GM18909 (cell line): Measurements from ENCODE around the gene CORO7.
"Not testable (repeated sequence)": the region's sequence is repeated elsewhere in the genome, so short reads cannot be mapped to it uniquely, and the experiment has no call there.

Source experiments
- ATAC-seq: cut with Tn5 transposase; IDR thresholded peaks from one replicate; pipeline ENCODE4 v1.9.1; 2021; ENCODE audit warnings: mild to moderate bottlenecking; ENCODE audit not compliant: unreplicated experiment, poor library complexity

Gene CORO7

GRCh38 chr16:4358831-4359561 lies 57.4 kb downstream of the CORO7 start:
- no peak for ATAC-seq

- ATAC-seq: no peak
Observed at GRCh38 chr16:4358236-4358635, 58.2 kb downstream of the CORO7 start.

DNA sequence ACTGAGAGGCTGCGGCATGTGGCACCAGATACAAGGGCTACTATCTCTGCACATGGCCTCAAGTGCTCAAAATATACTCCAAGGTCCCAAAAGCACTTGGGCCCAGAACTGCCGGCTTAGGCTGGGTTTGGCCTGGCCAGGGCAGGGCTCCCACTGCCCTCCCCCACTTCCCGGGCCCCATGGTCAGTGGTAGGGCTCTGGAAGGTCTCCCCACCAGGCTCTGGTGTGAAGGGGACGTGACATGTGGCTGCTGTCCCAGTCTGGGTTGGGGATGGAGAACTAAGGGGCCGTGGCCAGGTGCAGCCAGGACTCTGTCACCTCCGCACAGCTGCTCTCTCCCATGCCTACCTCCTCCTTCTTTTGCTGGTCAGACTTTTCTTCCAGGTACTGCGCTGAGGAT lies 59.6 kb downstream of the CORO7 start:
- no peak for ATAC-seq

GRCh38 chr16:4354512-4355409 lies 61.6 kb downstream of the CORO7 start:
- no peak for ATAC-seq

DNA sequence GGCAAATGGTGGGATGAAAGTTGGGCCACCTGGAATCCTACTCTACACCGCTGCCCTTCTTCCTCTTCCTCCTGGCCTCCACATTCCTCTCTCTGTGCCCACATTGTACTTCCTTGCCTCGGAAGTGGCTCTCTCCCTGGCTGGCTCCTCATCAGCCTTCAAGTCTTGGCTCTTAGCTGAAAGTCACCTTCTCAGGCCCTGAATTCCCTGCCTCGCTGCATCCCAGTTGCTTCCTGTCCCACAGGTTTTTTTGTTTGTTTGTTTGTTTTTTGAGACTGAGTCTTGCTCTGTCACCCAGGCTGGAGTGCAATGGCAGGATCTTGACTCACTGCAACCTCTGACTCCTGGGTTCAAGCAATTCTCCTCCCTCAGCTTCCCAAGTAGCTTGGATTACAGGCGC lies 62.7 kb downstream of the CORO7 start:
- no peak for ATAC-seq

DNA sequence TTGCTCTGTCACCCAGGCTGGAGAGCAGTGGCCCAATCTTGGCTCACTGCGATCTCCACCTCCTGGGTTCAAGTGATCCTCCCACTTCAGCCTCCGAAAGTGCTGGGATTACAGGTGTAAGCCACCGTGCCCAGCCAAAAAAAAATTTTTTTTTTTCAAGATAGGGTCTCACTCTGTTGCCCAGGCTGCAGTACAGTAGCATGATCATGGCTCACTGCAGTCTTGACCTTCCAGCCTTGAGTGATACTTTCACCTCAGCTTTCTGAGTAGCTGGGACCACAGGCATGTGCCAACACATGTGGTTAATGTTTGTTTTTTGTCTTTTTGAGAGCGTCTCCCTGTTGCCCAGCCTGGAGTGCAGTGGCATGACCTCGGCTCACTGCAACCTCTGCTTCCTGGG lies 63.6 kb downstream of the CORO7 start:
- ATAC-seq: no peak

DNA sequence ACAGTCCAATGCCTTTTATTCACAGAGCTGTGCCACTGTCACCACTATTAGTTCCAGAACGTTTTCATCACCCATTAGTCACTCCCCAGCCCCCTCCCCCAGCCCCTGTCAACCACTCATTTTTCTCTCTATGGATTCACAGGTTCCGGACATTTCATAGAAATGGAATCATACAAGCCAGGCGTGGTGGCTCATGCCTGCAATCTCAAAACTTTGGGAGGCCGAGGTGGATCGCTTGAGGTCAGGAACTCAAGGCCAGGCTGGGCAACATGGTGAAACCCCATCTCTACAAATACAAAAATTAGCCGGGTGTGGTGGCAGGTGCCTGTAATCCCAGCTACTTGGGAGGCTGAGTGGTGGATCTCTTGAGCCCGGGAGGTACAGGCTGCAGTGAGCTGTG lies 64.5 kb downstream of the CORO7 start:
- no peak for ATAC-seq

DNA sequence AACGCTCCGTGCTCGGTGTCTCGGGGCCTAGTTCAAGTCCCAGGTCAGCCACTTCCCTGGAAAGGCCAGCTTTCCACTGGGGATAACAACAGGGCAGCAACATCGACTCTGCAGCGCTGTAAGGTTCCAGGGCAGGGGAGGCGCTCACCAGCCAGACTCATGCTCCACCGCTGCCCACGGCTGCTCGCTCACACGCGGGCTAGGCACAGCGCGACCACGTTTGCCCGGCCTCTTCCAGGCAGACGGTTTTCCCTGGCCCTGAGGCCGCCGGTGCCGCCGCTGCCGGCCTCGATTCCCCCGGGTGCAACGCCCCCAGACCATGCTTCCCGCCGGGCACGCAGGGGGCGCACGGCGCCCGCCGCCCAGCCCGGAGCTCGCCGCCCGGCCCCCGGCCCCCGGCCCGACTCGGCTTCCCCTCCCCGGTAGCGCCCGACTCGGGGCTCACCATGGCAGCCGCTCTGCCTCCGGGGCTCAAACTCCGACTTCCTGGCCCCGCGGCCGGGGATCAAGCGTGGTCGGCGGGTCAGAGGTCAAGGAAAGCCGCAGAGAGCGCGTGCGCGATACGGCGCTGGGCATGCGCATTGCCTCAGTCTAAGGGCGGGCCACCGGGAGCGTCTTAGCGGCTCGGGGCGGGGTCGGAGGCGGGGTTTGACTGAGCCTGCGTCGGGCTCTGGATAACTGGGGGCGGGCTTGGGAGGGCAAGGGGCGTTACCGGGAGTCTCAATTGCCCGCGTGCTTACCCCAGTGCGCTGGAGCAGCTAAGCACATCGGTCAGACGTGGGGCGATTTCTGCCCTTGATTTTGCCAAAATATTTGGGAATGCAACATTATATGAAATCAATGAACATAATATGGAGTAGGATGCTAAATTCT lies 65.4 kb downstream of the CORO7 start, which contains the start of gene PAM16:
PAM16 (minus strand) TSS at position 535 of the 873 bp plus-strand sequence; CDS start at position 448, 87 bp downstream.
- peak; percentile 88 for ATAC-seq

DNA sequence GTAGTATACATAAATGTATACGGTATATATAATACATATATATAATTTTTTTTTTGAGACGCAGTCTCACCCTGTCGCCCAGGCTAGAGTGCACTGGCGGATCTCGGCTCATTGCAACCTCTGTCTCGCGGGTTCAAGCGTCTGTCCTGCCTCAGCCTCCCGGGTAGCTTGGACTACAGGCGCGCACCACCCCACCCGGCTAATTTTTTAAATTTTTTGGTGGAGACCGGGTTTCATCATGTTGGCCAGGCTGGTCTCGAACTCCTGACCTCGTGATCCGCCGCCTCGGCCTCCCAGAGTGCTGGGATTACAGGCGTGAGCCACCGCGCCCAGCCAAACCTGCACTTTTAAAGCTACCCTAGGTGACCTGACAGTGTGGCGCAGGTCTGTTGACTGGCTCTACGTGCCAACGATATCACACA lies 66.0 kb downstream of the CORO7 start:
- ATAC-seq: no peak

- no peak for ATAC-seq
Observed at GRCh38 chr16:4349332-4349731, 67.1 kb downstream of the CORO7 start.

- no peak for ATAC-seq
Observed at GRCh38 chr16:4347765-4348509, 68.5 kb downstream of the CORO7 start.

DNA sequence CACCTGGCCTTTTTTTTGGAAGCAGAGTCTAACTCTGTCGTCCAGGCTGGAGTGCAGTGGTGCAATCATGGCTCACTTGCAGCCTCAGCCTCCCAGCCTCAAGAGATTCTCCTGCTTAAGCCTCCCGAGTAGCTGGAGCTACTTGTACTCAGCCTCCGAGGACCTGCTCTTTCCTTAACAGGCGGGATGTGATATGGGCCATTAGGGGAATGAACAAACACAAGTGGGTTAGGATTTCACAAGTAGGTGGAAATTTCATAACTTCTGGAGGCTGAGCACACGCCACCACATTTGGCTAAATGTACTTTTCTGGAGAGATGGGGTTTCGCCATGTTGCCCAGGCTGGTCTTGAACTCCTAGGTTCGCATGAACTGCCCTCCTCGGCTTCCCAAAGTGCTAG lies 69.4 kb downstream of the CORO7 start:
- ATAC-seq: no peak

GRCh38 chr16:4345836-4346781 lies 70.3 kb downstream of the CORO7 start:
- no peak for ATAC-seq

DNA sequence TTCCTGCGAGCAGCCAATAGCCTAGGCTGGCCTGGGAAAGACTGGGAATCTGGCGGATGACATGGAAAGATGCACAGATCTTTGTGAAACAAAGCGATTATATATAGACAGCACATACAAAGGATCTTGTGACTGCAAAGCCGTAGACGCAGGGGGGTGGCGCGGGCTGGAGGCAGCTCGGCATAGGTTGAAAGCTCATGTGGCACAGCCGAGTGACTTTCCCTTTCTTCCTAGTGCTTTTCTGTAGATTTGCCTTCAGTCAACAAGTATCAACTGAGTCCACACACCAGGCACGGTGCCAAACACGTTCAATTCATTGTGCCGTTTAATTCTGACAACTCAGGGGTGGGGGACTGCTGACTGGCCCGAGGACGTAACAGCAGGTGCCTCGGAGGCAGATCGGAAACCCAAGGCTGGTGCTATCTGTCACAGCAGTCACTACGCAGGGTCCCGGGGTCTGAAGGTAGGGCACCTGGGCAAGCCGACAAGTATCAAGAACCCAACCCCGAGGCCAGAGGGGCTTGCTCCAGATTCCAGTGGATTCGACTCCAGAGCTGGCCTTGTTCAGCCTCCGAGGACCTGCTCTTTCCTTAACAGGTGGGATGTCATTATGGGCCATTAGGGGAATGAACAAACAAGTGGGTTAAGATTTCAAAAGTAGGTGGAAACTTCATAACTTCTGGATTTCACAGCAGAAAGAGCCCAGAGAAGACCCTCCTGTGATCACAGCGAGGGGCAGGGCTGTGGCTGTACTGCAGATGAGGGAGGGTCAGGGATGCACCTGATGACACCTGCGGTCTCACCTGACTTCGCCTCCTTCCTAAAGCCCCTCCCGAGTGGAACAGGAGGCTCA lies 71.2 kb downstream of the CORO7 start:
- ATAC-seq: no peak

- not testable (repeated sequence) for ATAC-seq
Observed at GRCh38 chr16:4344300-4344982, 72.0 kb downstream of the CORO7 start.

DNA sequence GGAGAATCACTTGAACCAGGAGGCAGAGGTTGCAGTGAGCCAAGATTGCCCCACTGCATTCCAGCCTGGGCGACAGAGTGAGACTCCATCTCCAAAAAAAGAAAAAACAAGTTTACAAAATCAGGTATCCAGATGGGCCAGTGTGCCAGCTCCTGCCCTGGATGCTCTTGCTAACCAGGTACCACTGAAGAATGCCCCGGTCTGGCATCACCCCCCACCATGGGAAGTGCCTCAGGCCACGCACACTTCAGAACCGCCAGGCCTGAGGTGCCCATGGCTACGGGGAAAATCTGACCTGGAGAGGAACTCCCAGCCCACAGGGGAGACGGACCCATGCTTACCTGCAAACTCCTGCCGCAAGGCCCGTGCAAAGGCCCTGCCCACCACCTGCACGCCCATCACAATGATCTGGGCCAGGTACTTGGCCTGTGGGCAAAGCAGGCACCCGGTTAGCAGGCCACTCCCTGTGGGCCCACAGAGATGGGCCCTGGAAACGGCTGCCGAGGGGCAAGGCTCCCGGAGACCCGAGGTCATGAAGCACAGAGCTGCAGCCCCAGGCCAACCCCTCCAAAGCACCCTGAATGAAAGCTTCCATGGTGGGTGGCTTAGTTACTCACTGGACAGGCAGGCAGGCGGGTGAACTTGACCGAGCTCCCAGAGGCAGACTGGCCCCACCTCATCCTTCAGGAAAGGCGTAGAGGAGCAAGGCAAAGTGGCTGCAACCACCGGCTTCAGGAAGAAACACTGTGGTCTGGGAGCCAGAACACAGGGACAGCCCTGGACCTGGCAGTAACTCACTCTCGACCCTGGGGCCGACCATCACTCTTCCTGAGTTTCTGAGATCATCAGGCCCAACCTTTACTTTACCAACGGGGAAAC lies 73.3 kb downstream of the CORO7 start:
- ATAC-seq: no peak
